K562 (cell line): ENCODE data around the gene PRR35. TPM values are rescaled to one million over a fixed set of nuclear protein-coding genes. Genes with fewer than 3 reads are reported as not detected.

Source experiments
- ATAC-seq: fragments of 200-7000 bp; cut with Tn5 transposase; 3 replicates; pipeline ENCODE4 v1.9.1; 2020; ENCODE audit warnings: moderate library complexity
- BruUV-seq: library from RNA; stranded (reverse); fragments of 400-500 nt; replicated peaks from 2 replicates; lab custom pipeline; 2021; lab: Mats Ljungman, UMichigan
- CTCF ChIA-PET: fragments of 300-600 bp; formaldehyde crosslinking; extraction: SDS; loops from one replicate; lab custom pipeline; 2021; ENCODE audit warnings: low intra/inter-chr PET ratio; lab: Yijun Ruan, JAX
- POLR2A ChIA-PET: fragments of 300-600, 350-650 bp; sonication (Branson Sonifier 250); formaldehyde crosslinking; extraction: SDS; loops from one replicate; lab custom pipeline; 2021; ENCODE audit warnings: antibody characterized with exemption, inconsistent platforms; lab: Yijun Ruan, JAX
- DNase-seq, 4 experiments: peaks; one replicate each; pipeline versions ENCODE4 v3.0.0 to v3.0.0-alpha.2; 2011 to 2018; ENCODE audit warnings: low spot score in 3 of 4, mixed read lengths in 3 of 4; ENCODE audit errors: extremely low read depth in 1 of 4
- FAIRE-seq: peaks from 2 replicates; lab custom pipeline; 2011; peaks lifted over from hg19 to GRCh38; lab: Jason Lieb, UNC
- H2AFZ ChIP-seq: 2 replicates; pipeline ENCODE4 v1.6.0; 2011; ENCODE audit warnings: low read depth, low read length, control low read depth, inconsistent platforms
- H3K27ac ChIP-seq: fragments of 200-600 bp; 3 replicates; pipeline ENCODE4 v1.8.0; 2011; ENCODE audit warnings: low read depth, mild to moderate bottlenecking, control low read depth, inconsistent platforms, low read length, moderate library complexity, mixed read lengths; ENCODE audit errors: extremely low read depth
- H3K27me3 ChIP-seq, 2 experiments: fragments of 300-600 bp in 1 of 2; 2 replicates in 1 of 2; 3 replicates in 1 of 2; pipeline versions ENCODE4 v1.6.0 to v1.8.0; 2011; ENCODE audit warnings: inconsistent platforms in 2 of 2, low read length in 2 of 2, mild to moderate bottlenecking in 1 of 2, mixed read lengths in 1 of 2, moderate library complexity in 1 of 2; ENCODE audit not compliant: control insufficient read depth in 2 of 2, insufficient read depth in 2 of 2
- H3K36me3 ChIP-seq: fragments of 300-600 bp; 3 replicates; pipeline ENCODE4 v1.8.0; 2011; ENCODE audit warnings: mild to moderate bottlenecking, low read length, inconsistent platforms; ENCODE audit not compliant: control insufficient read depth, insufficient read depth
- H3K4me1 ChIP-seq, 2 experiments: fragments of 200-600 bp in 1 of 2; replicated peaks in 1 of 2; 2 replicates in 1 of 2; 3 replicates in 1 of 2; pipeline versions ENCODE4 v1.5.1 to v1.8.0; 2011; ENCODE audit warnings: inconsistent platforms in 2 of 2, low read length in 2 of 2, mild to moderate bottlenecking in 1 of 2, mixed read lengths in 1 of 2, moderate library complexity in 1 of 2; ENCODE audit not compliant: control insufficient read depth in 2 of 2, insufficient read depth in 2 of 2
- H3K4me2 ChIP-seq: 2 replicates; pipeline ENCODE4 v1.6.1; 2011; ENCODE audit warnings: low read length, control low read depth, inconsistent platforms, mixed read lengths; ENCODE audit not compliant: insufficient read depth
- H3K4me3 ChIP-seq: fragments of 200-600 bp; sonication (generic), shearing (Covaris generic); 2 replicates; pipeline ENCODE4 v1.5.1; 2016; ENCODE audit warnings: control low read depth, inconsistent platforms
- H3K79me2 ChIP-seq: fragments of 200-600 bp; 3 replicates; pipeline ENCODE4 v1.8.0; 2011; ENCODE audit warnings: low read length, inconsistent platforms; ENCODE audit not compliant: control insufficient read depth, insufficient read depth
- H3K9ac ChIP-seq, 2 experiments: 2 replicates each; pipeline versions ENCODE4 v1.6.0 to v1.6.1; 2011; ENCODE audit warnings: low read depth in 2 of 2, low read length in 2 of 2, control low read depth in 1 of 2, inconsistent platforms in 1 of 2, mild to moderate bottlenecking in 1 of 2, mixed read lengths in 1 of 2; ENCODE audit not compliant: insufficient read depth in 1 of 2
- H3K9me1 ChIP-seq: one replicate; pipeline ENCODE4 v1.6.0; 2011; ENCODE audit warnings: inconsistent platforms, mild to moderate bottlenecking, low read length, moderate library complexity; ENCODE audit not compliant: control insufficient read depth, insufficient read depth
- H3K9me3 ChIP-seq: replicated peaks from 2 replicates; pipeline ENCODE4 v1.5.1; 2011; ENCODE audit warnings: low read depth, low read length, inconsistent platforms; ENCODE audit not compliant: control insufficient read depth, insufficient read depth
- H4K20me1 ChIP-seq: replicated peaks from 2 replicates; pipeline ENCODE4 v1.6.1; 2011; ENCODE audit warnings: low read length, inconsistent platforms, mixed read lengths; ENCODE audit not compliant: control insufficient read depth, insufficient read depth
- ATF6 ChIP-seq: sonication (generic); formaldehyde crosslinking; IDR thresholded peaks from 2 replicates; pipeline ENCODE4 v1.4.0; 2020; ENCODE audit warnings: mild to moderate bottlenecking, missing genetic modification reagents
- CHCHD3 ChIP-seq: fragments of 250-450 bp; sonication (Bioruptor Pico); IDR thresholded peaks from 2 replicates; pipeline ENCODE4 v2.1.2; 2022; ENCODE audit warnings: mild to moderate bottlenecking
- ELF2 ChIP-seq: fragments of 250-450 bp; sonication (Bioruptor Pico); IDR thresholded peaks from 2 replicates; pipeline ENCODE4 v1.5.0; 2021; ENCODE audit warnings: mild to moderate bottlenecking
- GABPB1 ChIP-seq: sonication (generic); formaldehyde crosslinking; IDR thresholded peaks from 2 replicates; pipeline ENCODE4 v1.8.0; 2022; ENCODE audit warnings: mild to moderate bottlenecking, missing genetic modification reagents
- MYC ChIP-seq, 2 experiments: fragments of 250-450 bp in 1 of 2; sonication (Bioruptor Pico) in 1 of 2; IDR thresholded peaks; 2 replicates each; pipeline versions ENCODE4 v1.5.1 to v1.6.1; 2012 to 2021; ENCODE audit warnings: low read depth in 2 of 2, borderline replicate concordance in 1 of 2, improper control_type of control experiment in 1 of 2, low read length in 1 of 2, mild to moderate bottlenecking in 1 of 2, moderate library complexity in 1 of 2
- NFE2L1 ChIP-seq: fragments of 450-650 bp; IDR thresholded peaks from 2 replicates; pipeline ENCODE4 v1.6.1; 2016; ENCODE audit warnings: missing genetic modification characterization, low read depth, mild to moderate bottlenecking, missing compliant biosample characterization, moderate library complexity, borderline replicate concordance
- NR1H2 ChIP-seq: sonication (generic); formaldehyde crosslinking; IDR thresholded peaks from 2 replicates; pipeline ENCODE4 v1.4.0; 2020; ENCODE audit warnings: mild to moderate bottlenecking, missing genetic modification reagents
- SMAD4 ChIP-seq: fragments of 250-450 bp; sonication (Bioruptor Pico); conservative IDR thresholded peaks from 2 replicates; pipeline ENCODE4 v1.8.0; 2021; ENCODE audit warnings: inconsistent platforms, mild to moderate bottlenecking, moderate library complexity
- SRSF7 ChIP-seq: fragments of 200-400 bp; formaldehyde crosslinking; optimal IDR thresholded peaks from 2 replicates; pipeline ENCODE3; 2017; ENCODE audit warnings: mild to moderate bottlenecking, low read depth, low read length
- TFAP4 ChIP-seq: sonication (generic); formaldehyde crosslinking; IDR thresholded peaks from 2 replicates; pipeline ENCODE4 v1.8.0; 2022; ENCODE audit warnings: missing genetic modification reagents, mild to moderate bottlenecking, moderate library complexity, borderline replicate concordance
- ZBTB1 ChIP-seq: sonication (generic); formaldehyde crosslinking; IDR thresholded peaks from 2 replicates; pipeline ENCODE4 v1.8.1; 2023; ENCODE audit warnings: missing genetic modification reagents, low read depth, mild to moderate bottlenecking, borderline replicate concordance
- ZFP30 ChIP-seq: fragments of 250-450 bp; sonication (Bioruptor Pico); IDR thresholded peaks from 2 replicates; pipeline ENCODE4 v1.8.0; 2022; ENCODE audit warnings: moderate library complexity, mild to moderate bottlenecking, inconsistent platforms, borderline replicate concordance
- ZNF766 ChIP-seq: fragments of 200-800 bp; sonication (Bioruptor generic); conservative IDR thresholded peaks from 2 replicates; pipeline ENCODE4 v1.6.1; 2016; ENCODE audit warnings: missing genetic modification characterization, missing compliant biosample characterization
- ZNF780A ChIP-seq: fragments of 250-450 bp; sonication (Bioruptor Pico); IDR thresholded peaks from 2 replicates; pipeline ENCODE4 v1.5.0; 2021; ENCODE audit warnings: mild to moderate bottlenecking
- WGBS: fragments of 100-300 bp; shearing (Covaris generic); methylation state at CpG from one replicate; pipeline ENCODE4 v1.1.6; 2016; ENCODE audit warnings: low coverage, mixed read lengths; ENCODE audit not compliant: insufficient coverage; ENCODE audit errors: missing lambda C conversion rate; 5-methylcytosine and 5-hydroxymethylcytosine counted together
- in situ Hi-C: fragments of 300-500 bp; cut with MboI; formaldehyde crosslinking; loops from 4 replicates; pipeline ENCODE4 v1.15.0; 2018; ENCODE audit warnings: inconsistent platforms, mixed read lengths
- intact Hi-C: fragments of 100-400 bp; cut with micrococcal nuclease; formaldehyde crosslinking; loops from 2 replicates; pipeline ENCODE4 v1.14.2; 2022
- polyA plus RNA-seq, 8 experiments: library from polyadenylated mRNA; depleted of rRNA in 4 of 8; stranded (reverse) in 5 of 8; unstranded in 3 of 8; fragments of >200 nt; fragmentation: Nextera tagmentation in 2 of 8; fragmentation: Illumina TruSeq in 1 of 8; extraction: Ambion mirVana in 2 of 8; extraction: Trizol in 1 of 8; gene quantifications; 2 replicates each; pipeline versions ENCODE4 v1.2.1 to v1.2.3, GENCODE V29; 2011 to 2014; ENCODE audit warnings: inconsistent platforms in 1 of 8, missing spikeins in 1 of 8
- total RNA-seq, 7 experiments: library from RNA; depleted of rRNA in 6 of 7; stranded (reverse); fragments of >200 nt in 6 of 7; fragmentation: Illumina TruSeq in 2 of 7; extraction: Trizol in 2 of 7; gene quantifications; 2 replicates each; pipeline versions ENCODE4 v1.2.1 to v1.2.3, GENCODE V29; 2011 to 2021; ENCODE audit warnings: low replicate concordance in 1 of 7

Gene PRR35
- total and polyA plus RNA-seq, 9 of the 15 experiments (the other 6 are each of a cell fraction or from before 2014, with no cell fraction given): 0.17 to 0.45 (median 0.21) TPM; not detected in 5

- TF ChIP-seq CHCHD3 (CRISPR knock-in tag) (no peak), GABPB1 (CRISPR knock-in tag) (peak; percentile 41; the same call in 1 of the 2 replicates), NFE2L1 (tag) (no peak), NR1H2 (CRISPR knock-in tag) (no peak), ZNF766 (CRISPR knock-in tag) (0 out of 2 replicates have a peak, but pooled peaks have one; percentile 44), SRSF7 (no peak), ZBTB1 (CRISPR knock-in tag) (peak; percentile 49; the same call in 1 of the 2 replicates), ZNF780A (no peak)
Observed at GRCh38 chr16:528111-529011, 31.8 kb upstream of the PRR35 start (continued).

- DNase-seq: no peak
- H3K4me3 ChIP-seq: peak overlapping the region; percentile 68
- H3K9me3 ChIP-seq: no peaks in the 10 kb centered on the region
- H3K9me1 ChIP-seq: peaks cover 13% of the 10 kb centered on the region
- intact Hi-C loops: loop anchor here (5.0 kb wide), 1 partner anchor 38 kb away; the partner anchor contains the start of genes NHLRC4 and PIGQ
- H3K27ac ChIP-seq: peak overlapping the region; percentile 89
- H3K27me3 ChIP-seq: no peaks in the 10 kb centered on the region
- peaks cover 90% of the 10 kb centered on the region for H3K79me2 ChIP-seq
- peak overlapping the region; percentile 90 for H3K4me2 ChIP-seq
- CTCF ChIA-PET: no interaction called here
- peaks cover 15% of the 10 kb centered on the region for H4K20me1 ChIP-seq
- H3K9ac ChIP-seq: peak overlapping the region; percentile 92 to 95
- H3K36me3 ChIP-seq: peaks cover 29% of the 10 kb centered on the region; the same call in 2 of the 3 replicates
- 43% methylated on average over 12 of the region's 12 CpGs for WGBS
- H3K4me1 ChIP-seq: peaks cover 27 to 77% of the 10 kb centered on the region in 2 experiments
- ATAC-seq: no peak
- BruUV-seq: no TSS peak
- POLR2A ChIA-PET: interaction anchor here (0.6 to 1.1 kb wide), 3 partner anchors 15 to 294 kb away, joined by 3 to 4 read pairs (median 3); partner anchors contain the start of gene FAM234A
- H2AFZ ChIP-seq: no peak overlapping the region
- FAIRE-seq: no peak
- in situ Hi-C loops: no loop called here
- TF ChIP-seq SMAD4 (CRISPR knock-in tag): peak; percentile 26; the same call in 1 of the 2 replicates
- TF ChIP-seq TFAP4 (CRISPR knock-in tag): peak; percentile 51; the same call in 1 of the 2 replicates
- TF ChIP-seq MYC (IDR thresholded peaks at IDR 0.05; ENCODE audit: low read depth, low read length): no peak
- TF ChIP-seq MYC (CRISPR knock-in tag; IDR thresholded peaks at IDR 0.05; ENCODE audit: borderline replicate concordance, low read depth): no peak
- peak; percentile 57; the same call in 1 of the 2 replicates for TF ChIP-seq ATF6 (CRISPR knock-in tag)
- no peak for TF ChIP-seq ZFP30 (CRISPR knock-in tag)
- 0 out of 2 replicates have a peak, but pooled peaks have one; percentile 36 for TF ChIP-seq ELF2
Observed at GRCh38 chr16:529012-529575, 31.1 kb upstream of the PRR35 start.
